Suprapubic skin (tissue), 3 donors: Measurements from ENCODE around the gene RGS6.

Experiments used
- CTCF ChIP-seq, 2 donors: fragments of 200-600 bp in 1 of 2; fragments of 450-650 bp in 1 of 2; sonication (generic) in 1 of 2; IDR thresholded peaks; one replicate each; pipeline ENCODE4 v1.5.1; 2016 to 2019; ENCODE audit warnings: antibody characterized with exemption in 2 of 2, mild to moderate bottlenecking in 1 of 2, moderate library complexity in 1 of 2
- POLR2A ChIP-seq, 2 donors: fragments of 450-650 bp; IDR thresholded peaks; one replicate each; pipeline ENCODE4 v1.6.1; 2017; ENCODE audit warnings: antibody characterized with exemption in 2 of 2, mild to moderate bottlenecking in 2 of 2, moderate library complexity in 2 of 2

- TF ChIP-seq CTCF (IDR thresholded peaks at IDR 0.05): no peak
- TF ChIP-seq POLR2A (IDR thresholded peaks at IDR 0.05): no peak
Observed at GRCh38 chr14:72434856-72435255, 502.6 kb downstream of the RGS6 start.
